Astrocyte (in vitro differentiated cells and primary cell): ENCODE results near the gene NCEH1. TPM values are rescaled to one million over a fixed set of nuclear protein-coding genes. Genes with fewer than 3 reads are reported as not detected.

Experiments used
- DNase-seq: peaks from one replicate; pipeline ENCODE4 v3.0.0-alpha.2; 2010; ENCODE audit warnings: low read depth
- FAIRE-seq: peaks from 2 replicates; lab custom pipeline; 2011; peaks lifted over from hg19 to GRCh38; lab: Jason Lieb, UNC
- H2AFZ ChIP-seq: 2 replicates; pipeline ENCODE4 v1.6.0; 2012; ENCODE audit warnings: low read depth, low read length, inconsistent platforms
- H3K27ac ChIP-seq: 2 replicates; pipeline ENCODE4 v1.5.1; 2011; ENCODE audit warnings: low read depth, low read length, inconsistent platforms
- H3K27me3 ChIP-seq: 2 replicates; pipeline ENCODE4 v1.6.0; 2011; ENCODE audit warnings: low read length, inconsistent platforms; ENCODE audit not compliant: insufficient read depth
- H3K36me3 ChIP-seq: 2 replicates; pipeline ENCODE4 v1.5.1; 2011; ENCODE audit warnings: low read length, inconsistent platforms; ENCODE audit not compliant: insufficient read depth
- H3K4me1 ChIP-seq: 2 replicates; pipeline ENCODE4 v1.5.1; 2011; ENCODE audit warnings: low read length, inconsistent platforms; ENCODE audit not compliant: insufficient read depth
- H3K4me2 ChIP-seq: 2 replicates; pipeline ENCODE4 v1.6.0; 2012; ENCODE audit warnings: low read length, inconsistent platforms
- H3K4me3 ChIP-seq: 2 replicates; pipeline ENCODE4 v1.5.1; 2011; ENCODE audit warnings: low read depth, mild to moderate bottlenecking, low read length, inconsistent platforms; ENCODE audit not compliant: insufficient read depth
- H3K79me2 ChIP-seq: 2 replicates; pipeline ENCODE4 v1.6.0; 2012; ENCODE audit warnings: mild to moderate bottlenecking, low read length, inconsistent platforms; ENCODE audit not compliant: insufficient read depth
- H3K9ac ChIP-seq: 2 replicates; pipeline ENCODE4 v1.6.0; 2012; ENCODE audit warnings: mild to moderate bottlenecking, low read length, inconsistent platforms
- H3K9me3 ChIP-seq: 2 replicates; pipeline ENCODE4 v1.5.1; 2012; ENCODE audit warnings: low read depth, mild to moderate bottlenecking, low read length, inconsistent platforms; ENCODE audit not compliant: insufficient read depth
- H4K20me1 ChIP-seq: 2 replicates; pipeline ENCODE4 v1.6.0; 2012; ENCODE audit warnings: low read length, inconsistent platforms; ENCODE audit not compliant: insufficient read depth
- H3K27ac Mint-ChIP-seq: one replicate; pipeline ENCODE4 v1.8.0; 2021; ENCODE audit warnings: mild to moderate bottlenecking, mixed read lengths; ENCODE audit not compliant: unreplicated experiment
- H3K27me3 Mint-ChIP-seq: one replicate; pipeline ENCODE4 v1.8.0; 2021; ENCODE audit warnings: low read depth, mixed read lengths; ENCODE audit not compliant: unreplicated experiment
- H3K36me3 Mint-ChIP-seq: one replicate; pipeline ENCODE4 v1.8.0; 2021; ENCODE audit warnings: low read depth, mixed read lengths; ENCODE audit not compliant: unreplicated experiment
- H3K4me1 Mint-ChIP-seq: one replicate; pipeline ENCODE4 v1.8.0; 2021; ENCODE audit warnings: low read depth, mixed read lengths; ENCODE audit not compliant: unreplicated experiment
- H3K4me3 Mint-ChIP-seq: one replicate; pipeline ENCODE4 v1.8.0; 2021; ENCODE audit warnings: mild to moderate bottlenecking, moderate library complexity, mixed read lengths; ENCODE audit not compliant: unreplicated experiment
- H3K9me3 Mint-ChIP-seq: one replicate; pipeline ENCODE4 v1.8.0; 2021; ENCODE audit warnings: mild to moderate bottlenecking, mixed read lengths; ENCODE audit not compliant: unreplicated experiment
- CTCF ChIP-seq: IDR thresholded peaks from 2 replicates; pipeline ENCODE4 v1.5.1; 2011; ENCODE audit warnings: low read depth, mild to moderate bottlenecking, inconsistent platforms, low read length, moderate library complexity; ENCODE audit not compliant: insufficient read depth
- EZH2 ChIP-seq: IDR thresholded peaks from 2 replicates; pipeline ENCODE4 v1.6.1; 2012; ENCODE audit warnings: mild to moderate bottlenecking, low read length, inconsistent platforms; ENCODE audit not compliant: insufficient read depth
- total RNA-seq: library from RNA; stranded (reverse); gene quantifications from 2 replicates; pipeline ENCODE4 v1.2.1, GENCODE V29; 2021

Gene NCEH1
- total RNA-seq, 1 donor from 2014 or later = 14.1 TPM

- Mint-ChIP-seq H3K27me3 (no peaks in the 10 kb centered on the region), H3K27ac (no peak overlapping the region), H3K9me3 (no peaks in the 10 kb centered on the region), H3K4me3 (peak overlapping the region; percentile 92), H3K4me1 (peaks cover 8% of the 10 kb centered on the region), H3K36me3 (no peaks in the 10 kb centered on the region)
- DNase-seq (no peak), FAIRE-seq (no peak)
- Histone ChIP-seq H4K20me1 (peaks cover 19% of the 10 kb centered on the region), H3K27ac (peak overlapping the region; percentile 97), H3K36me3 (no peaks in the 10 kb centered on the region), H3K9ac (peak overlapping the region; percentile 89), H3K79me2 (peaks cover 60% of the 10 kb centered on the region), H3K27me3 (no peaks in the 10 kb centered on the region), H3K9me3 (no peaks in the 10 kb centered on the region), H2AFZ (no peak overlapping the region), H3K4me3 (peak overlapping the region; percentile 82), H3K4me2 (peak overlapping the region; percentile 92), H3K4me1 (peaks cover 13% of the 10 kb centered on the region)
- no peak for TF ChIP-seq EZH2
- no peak for TF ChIP-seq CTCF
Observed at GRCh38 chr3:172708921-172709773, 1.7 kb downstream of the NCEH1 start.

- peaks cover 71% of the 10 kb centered on the region for H3K79me2 ChIP-seq
- Mint-ChIP-seq H3K27ac (no peak overlapping the region), H3K9me3 (no peaks in the 10 kb centered on the region), H3K4me3 (no peak overlapping the region), H3K4me1 (peaks cover 8% of the 10 kb centered on the region), H3K36me3 (no peaks in the 10 kb centered on the region), H3K27me3 (no peaks in the 10 kb centered on the region)
- peak overlapping the region; percentile 16 for H3K4me2 ChIP-seq
- DNase-seq (peak; percentile 79), FAIRE-seq (no peak)
- peak overlapping the region; percentile 43 for H3K27ac ChIP-seq
- H3K36me3 ChIP-seq = no peaks in the 10 kb centered on the region
- H3K4me1 ChIP-seq = peaks cover 13% of the 10 kb centered on the region
- H3K9ac ChIP-seq = peak overlapping the region; percentile 33
- H3K27me3 ChIP-seq = no peaks in the 10 kb centered on the region
- no peak for TF ChIP-seq CTCF
- TF ChIP-seq EZH2 = no peak
- H3K9me3 ChIP-seq = no peaks in the 10 kb centered on the region
- no peak overlapping the region for H3K4me3 ChIP-seq
- peaks cover 24% of the 10 kb centered on the region for H4K20me1 ChIP-seq
- no peak overlapping the region for H2AFZ ChIP-seq
Observed at GRCh38 chr3:172707967-172708366, 2.9 kb downstream of the NCEH1 start.

- DNase-seq = no peak
- no peaks in the 10 kb centered on the region for H3K27me3 Mint-ChIP-seq
- H3K9ac ChIP-seq = no peak overlapping the region
- FAIRE-seq = no peak
- no peaks in the 10 kb centered on the region for H3K36me3 Mint-ChIP-seq
- no peaks in the 10 kb centered on the region for H3K9me3 ChIP-seq
- TF ChIP-seq EZH2 (no peak), CTCF (no peak)
- H3K4me3 ChIP-seq = no peak overlapping the region
- no peak overlapping the region for H3K4me3 Mint-ChIP-seq
- no peak overlapping the region for H3K27ac Mint-ChIP-seq
- H4K20me1 ChIP-seq = peaks cover 28% of the 10 kb centered on the region
- peaks cover 13% of the 10 kb centered on the region for H3K4me1 ChIP-seq
- no peaks in the 10 kb centered on the region for H3K9me3 Mint-ChIP-seq
- H3K36me3 ChIP-seq = no peaks in the 10 kb centered on the region
- H3K4me1 Mint-ChIP-seq = peaks cover 8% of the 10 kb centered on the region
- H3K27ac ChIP-seq = no peak overlapping the region
- peaks cover 80% of the 10 kb centered on the region for H3K79me2 ChIP-seq
- no peak overlapping the region for H2AFZ ChIP-seq
- no peak overlapping the region for H3K4me2 ChIP-seq
- no peaks in the 10 kb centered on the region for H3K27me3 ChIP-seq
Observed at GRCh38 chr3:172707030-172707429, 3.8 kb downstream of the NCEH1 start.
